GM18861 (cell line): Measurements from ENCODE around the gene LRRC8B.
A peak's percentile ranks its signal among the peaks of the same experiment; 100 is the strongest.

Source experiments
- ATAC-seq: cut with Tn5 transposase; IDR thresholded peaks from one replicate; pipeline ENCODE4 v1.9.1; 2021; ENCODE audit not compliant: unreplicated experiment

The LRRC8B gene

GRCh38 chr1:89605692-89606091 lies 81.1 kb downstream of the LRRC8B start:
- no peak for ATAC-seq

GRCh38 chr1:89606227-89606980 lies 81.8 kb downstream of the LRRC8B start:
- no peak for ATAC-seq

GRCh38 chr1:89607156-89607555 lies 82.5 kb downstream of the LRRC8B start:
- ATAC-seq = no peak

GRCh38 chr1:89607586-89608318 lies 83.1 kb downstream of the LRRC8B start:
- no peak for ATAC-seq

GRCh38 chr1:89608319-89608983 lies 83.8 kb downstream of the LRRC8B start:
- ATAC-seq = peak; percentile 21

- no peak for ATAC-seq
Measured at GRCh38 chr1:89608984-89609725, 84.5 kb downstream of the LRRC8B start.

GRCh38 chr1:89609781-89610456 lies 85.3 kb downstream of the LRRC8B start:
- ATAC-seq = no peak

- no peak for ATAC-seq
Measured at GRCh38 chr1:89610457-89611011, 85.9 kb downstream of the LRRC8B start.

- peak; percentile 95 for ATAC-seq
Measured at GRCh38 chr1:89611721-89612120, 87.1 kb downstream of the LRRC8B start.

GRCh38 chr1:89613928-89614327 lies 89.3 kb downstream of the LRRC8B start:
- ATAC-seq = no peak

GRCh38 chr1:89615676-89616598 lies 91.3 kb downstream of the LRRC8B start:
- ATAC-seq = no peak

- no peak for ATAC-seq
Measured at GRCh38 chr1:89616844-89617627, 92.4 kb downstream of the LRRC8B start.

GRCh38 chr1:89620664-89621063 lies 96.0 kb downstream of the LRRC8B start:
- ATAC-seq = no peak

- no peak for ATAC-seq
Measured at GRCh38 chr1:89622895-89623294, 98.3 kb downstream of the LRRC8B start.

GRCh38 chr1:89624314-89624713 lies 99.7 kb downstream of the LRRC8B start:
- ATAC-seq = no peak

- ATAC-seq = no peak
Measured at GRCh38 chr1:89624715-89625323, 100.2 kb downstream of the LRRC8B start.

GRCh38 chr1:89627596-89627962 lies 103.0 kb downstream of the LRRC8B start:
- ATAC-seq = no peak

GRCh38 chr1:89629146-89629545 lies 104.5 kb downstream of the LRRC8B start:
- no peak for ATAC-seq
